HG03097 (cell line): ENCODE measurements around the gene ZNF211.

Experiments used
- ATAC-seq: cut with Tn5 transposase; IDR thresholded peaks from one replicate; pipeline ENCODE4 v1.9.1; 2021; ENCODE audit not compliant: unreplicated experiment, low FRiP score

ZNF211 gene

GRCh38 chr19:57653689-57654088, 20.7 kb downstream of the ZNF211 start:
- ATAC-seq, result no peak

- ATAC-seq, result no peak
These were observed 22.5 kb downstream of the ZNF211 start for GRCh38 chr19:57655443-57655842.

GRCh38 chr19:57656346-57656745, 23.4 kb downstream of the ZNF211 start:
- no peak for ATAC-seq

- no peak for ATAC-seq
These were observed 31.5 kb downstream of the ZNF211 start for GRCh38 chr19:57664269-57665127.

GRCh38 chr19:57665261-57665806, 32.4 kb downstream of the ZNF211 start:
- no peak for ATAC-seq

- ATAC-seq, result no peak
These were observed 34.3 kb downstream of the ZNF211 start for GRCh38 chr19:57667228-57667627.

GRCh38 chr19:57668635-57669034, 35.7 kb downstream of the ZNF211 start, which contains the start of gene ZSCAN4:
TSS of gene ZSCAN4 (plus strand) at chr19:57668935. CDS start at chr19:57676146, 7,211 bp downstream.
- no peak for ATAC-seq

- ATAC-seq, result no peak
These were observed 38.3 kb downstream of the ZNF211 start for GRCh38 chr19:57671124-57671895.

- ATAC-seq, result no peak
These were observed 39.5 kb downstream of the ZNF211 start for GRCh38 chr19:57672466-57672865.

- ATAC-seq, result no peak
These were observed 42.9 kb downstream of the ZNF211 start for GRCh38 chr19:57675881-57676280.

- ATAC-seq, result no peak
These were observed 49.3 kb downstream of the ZNF211 start for GRCh38 chr19:57682226-57682766.

GRCh38 chr19:57686727-57687126, 53.8 kb downstream of the ZNF211 start:
- ATAC-seq, result no peak

GRCh38 chr19:57687363-57688010, 54.5 kb downstream of the ZNF211 start:
- ATAC-seq, result no peak

GRCh38 chr19:57688011-57688763, 55.2 kb downstream of the ZNF211 start:
- ATAC-seq, result no peak

GRCh38 chr19:57689750-57690149, 56.8 kb downstream of the ZNF211 start:
- ATAC-seq, result no peak
